HepG2 (cell line): ENCODE measurements around the gene LOX. TPM values are rescaled to one million over a fixed set of nuclear protein-coding genes. Genes with fewer than 3 reads are reported as not detected.

ENCODE experiments used
- ATAC-seq: fragments of 200-7000 bp; cut with Tn5 transposase; 3 replicates; pipeline ENCODE4 v1.9.1; 2020; ENCODE audit warnings: mild to moderate bottlenecking, moderate library complexity
- BruUV-seq: library from RNA; stranded (reverse); fragments of 400-500 nt; replicated peaks from 2 replicates; lab custom pipeline; 2021; lab: Mats Ljungman, UMichigan
- CTCF ChIA-PET: fragments of 300-600 bp; formaldehyde crosslinking; extraction: SDS; loops from one replicate; lab custom pipeline; 2021; ENCODE audit warnings: low total read pairs, inconsistent platforms, low intra/inter-chr PET ratio; lab: Yijun Ruan, JAX
- POLR2A ChIA-PET: fragments of 350-600 bp; sonication (Branson Sonifier 250); formaldehyde crosslinking; loops from one replicate; lab custom pipeline; 2020; ENCODE audit warnings: antibody characterized with exemption, inconsistent platforms; lab: Yijun Ruan, JAX
- DNase-seq: peaks from one replicate; pipeline ENCODE4 v3.0.0-alpha.2; 2015; ENCODE audit warnings: low spot score
- FAIRE-seq: peaks from 3 replicates; lab custom pipeline; 2011; peaks lifted over from hg19 to GRCh38; lab: Jason Lieb, UNC
- H2AFZ ChIP-seq: one replicate; pipeline ENCODE4 v1.6.1; 2011; ENCODE audit warnings: low read length, inconsistent platforms
- H3K27ac ChIP-seq: fragments of 300-600 bp; 3 replicates; pipeline ENCODE4 v1.8.0; 2011; ENCODE audit warnings: mixed run types, mild to moderate bottlenecking, mixed read lengths, low read length, inconsistent platforms; ENCODE audit not compliant: insufficient read depth; ENCODE audit errors: extremely low read length
- H3K27me3 ChIP-seq, 2 experiments: fragments of 200-600 bp in 1 of 2; 2 replicates in 1 of 2; 3 replicates in 1 of 2; pipeline versions ENCODE4 v1.6.0 to v1.8.0; 2011; ENCODE audit warnings: low read length in 2 of 2, mild to moderate bottlenecking in 2 of 2, moderate library complexity in 2 of 2, inconsistent platforms in 1 of 2; ENCODE audit not compliant: insufficient read depth in 2 of 2, control insufficient read depth in 1 of 2
- H3K36me3 ChIP-seq, 2 experiments: fragments of 200-600 bp in 1 of 2; replicated peaks in 1 of 2; 2 replicates in 1 of 2; 3 replicates in 1 of 2; pipeline versions ENCODE4 v1.5.1 to v1.8.0; 2011; ENCODE audit warnings: low read length in 2 of 2, inconsistent platforms in 1 of 2; ENCODE audit not compliant: insufficient read depth in 2 of 2, control insufficient read depth in 1 of 2
- H3K4me1 ChIP-seq: 2 replicates; pipeline ENCODE4 v1.5.1; 2012; ENCODE audit warnings: low read length, inconsistent platforms; ENCODE audit not compliant: insufficient read depth
- H3K4me2 ChIP-seq: 2 replicates; pipeline ENCODE4 v1.6.0; 2011; ENCODE audit warnings: low read depth, low read length, inconsistent platforms
- H3K4me3 ChIP-seq, 3 experiments: fragments of 200-600 bp in 1 of 3; sonication (generic), shearing (Covaris generic) in 1 of 3; replicated peaks in 1 of 3; 2 replicates each; pipeline ENCODE4 v1.5.1; 2011 to 2016; ENCODE audit warnings: low read length in 3 of 3, inconsistent platforms in 2 of 3, low read depth in 2 of 3, mild to moderate bottlenecking in 2 of 3, control low read depth in 1 of 3, mixed read lengths in 1 of 3; ENCODE audit not compliant: insufficient read depth in 1 of 3
- H3K79me2 ChIP-seq: one replicate; pipeline ENCODE4 v1.6.1; 2011; ENCODE audit warnings: low read length, inconsistent platforms; ENCODE audit not compliant: insufficient read depth
- H3K9ac ChIP-seq: 2 replicates; pipeline ENCODE4 v1.6.0; 2011; ENCODE audit warnings: mild to moderate bottlenecking, low read depth, low read length, inconsistent platforms; ENCODE audit not compliant: insufficient read depth
- H3K9me3 ChIP-seq: 2 replicates; pipeline ENCODE4 v1.5.1; 2012; ENCODE audit warnings: mild to moderate bottlenecking, low read length
- H4K20me1 ChIP-seq: 2 replicates; pipeline ENCODE4 v1.6.0; 2011; ENCODE audit warnings: inconsistent platforms, mild to moderate bottlenecking, low read length, moderate library complexity; ENCODE audit not compliant: insufficient read depth
- HINFP ChIP-seq: sonication (generic); formaldehyde crosslinking; IDR thresholded peaks from 2 replicates; pipeline ENCODE4 v1.4.0; 2020; ENCODE audit warnings: low read depth, mild to moderate bottlenecking, missing genetic modification reagents
- RFX3 ChIP-seq: IDR thresholded peaks from 2 replicates; pipeline ENCODE4 v1.6.1; 2016; ENCODE audit warnings: missing biosample characterization, missing genetic modification reagents
- ZNF318 ChIP-seq: sonication (generic); formaldehyde crosslinking; IDR thresholded peaks from 2 replicates; pipeline ENCODE4 v1.4.0; 2020; ENCODE audit warnings: mild to moderate bottlenecking, missing genetic modification reagents
- WGBS: methylation state at CpG from one replicate; pipeline ENCODE4 v1.1.6; 2017; ENCODE audit warnings: low lambda C conversion rate; 5-methylcytosine and 5-hydroxymethylcytosine counted together
- in situ Hi-C: cut with HindIII; loops from 2 replicates; pipeline ENCODE4 v1.10.0; 2017; ENCODE audit warnings: low pct_unique_long_range_greater_than_20kb; ENCODE audit not compliant: extremely low pct_ligation_motif_present
- intact Hi-C: fragments of 100-400 bp; cut with micrococcal nuclease; formaldehyde crosslinking; loops from one replicate; pipeline ENCODE4 v1.10.0; 2022; ENCODE audit not compliant: unreplicated experiment
- polyA plus RNA-seq, 8 experiments: library from polyadenylated mRNA; depleted of rRNA in 3 of 8; stranded (reverse) in 7 of 8; unstranded in 1 of 8; fragments of >200 nt; fragmentation: Illumina TruSeq in 4 of 8; extraction: Trizol in 4 of 8; gene quantifications; 2 replicates each; pipeline versions ENCODE4 v1.2.1 to v1.2.3, GENCODE V29; 2011 to 2016; ENCODE audit warnings: low read depth in 4 of 8, missing spikeins in 1 of 8, mixed read lengths in 1 of 8; ENCODE audit not compliant: insufficient read depth in 1 of 8
- total RNA-seq, 5 experiments: library from RNA; depleted of rRNA; stranded (reverse); fragments of >200 nt; fragmentation: Illumina TruSeq; extraction: Trizol; gene quantifications; 2 replicates each; pipeline ENCODE4 v1.2.3, GENCODE V29; 2016; ENCODE audit warnings: low read depth in 1 of 5

The LOX gene
- total and polyA plus RNA-seq, 2 of the 13 experiments (the other 11 are each of a cell fraction or from before 2014, with no cell fraction given), result 0.73 to 173 TPM

- FAIRE-seq (no peak), DNase-seq (no peak), ATAC-seq (no peak)
- Histone ChIP-seq H3K27me3 (no peaks in the 10 kb centered on the region), H3K4me3 (no peak overlapping the region), H3K4me1 (no peaks in the 10 kb centered on the region), H2AFZ (no peak overlapping the region), H3K79me2 (no peaks in the 10 kb centered on the region), H4K20me1 (no peaks in the 10 kb centered on the region), H3K9me3 (no peaks in the 10 kb centered on the region), H3K4me2 (no peak overlapping the region), H3K36me3 (no peaks in the 10 kb centered on the region), H3K27ac (no peak overlapping the region), H3K9ac (no peak overlapping the region)
- TF ChIP-seq HINFP, result no peak
- TF ChIP-seq ZNF318 (CRISPR knock-in tag), result no peak
- no peak for TF ChIP-seq RFX3
- BruUV-seq, result no TSS peak
- ChIA-PET CTCF (no interaction called here), POLR2A (no interaction called here)
- 49% methylated on average over 7 of the region's 7 CpGs for WGBS
- intact Hi-C loops (no loop called here), in situ Hi-C loops (no loop called here)
Observed at GRCh38 chr5:122093415-122094180, 15.5 kb upstream of the LOX start.
